Liver (tissue), 3 donors: ENCODE measurements around the gene IL10RB.
"Not testable (repeated sequence)": the region's sequence is repeated elsewhere in the genome, so short reads cannot be mapped to it uniquely, and the experiment has no call there.

Experiments
- EGR1 ChIP-seq, 2 donors: IDR thresholded peaks; 2 replicates each; pipeline ENCODE4 v1.6.1; 2016 to 2018; ENCODE audit warnings: antibody characterized with exemption in 2 of 2, low read depth in 2 of 2
- GABPA ChIP-seq, 2 donors: IDR thresholded peaks in 1 of 2; conservative IDR thresholded peaks in 1 of 2; 2 replicates each; pipeline ENCODE4 v1.6.1; 2016; ENCODE audit warnings: antibody characterized with exemption in 2 of 2, mild to moderate bottlenecking in 1 of 2, moderate library complexity in 1 of 2
- MAX ChIP-seq: IDR thresholded peaks from 2 replicates; pipeline ENCODE4 v1.6.1; 2016; ENCODE audit warnings: antibody characterized with exemption
- RAD21 ChIP-seq, 2 donors: IDR thresholded peaks; 2 replicates each; pipeline ENCODE4 v1.6.1; 2016; ENCODE audit warnings: antibody characterized with exemption in 2 of 2, mild to moderate bottlenecking in 2 of 2
- YY1 ChIP-seq: IDR thresholded peaks from 2 replicates; pipeline ENCODE4 v1.6.1; 2016; ENCODE audit warnings: antibody characterized with exemption, mild to moderate bottlenecking
- TF ChIP-seq, protein P1 (sequence below): fragments of 150-350 bp; IDR thresholded peaks from 2 replicates; pipeline ENCODE4 v1.5.1; 2017; ENCODE audit warnings: improper control_type of control experiment, low read depth, low read length; ENCODE audit not compliant: missing input control
- TF ChIP-seq, protein P2 (sequence below): IDR thresholded peaks from 2 replicates; pipeline ENCODE4 v1.6.1; 2016; ENCODE audit warnings: antibody characterized with exemption, mild to moderate bottlenecking
- donor health status: healthy.
- donor health status: healthy.

DNA sequence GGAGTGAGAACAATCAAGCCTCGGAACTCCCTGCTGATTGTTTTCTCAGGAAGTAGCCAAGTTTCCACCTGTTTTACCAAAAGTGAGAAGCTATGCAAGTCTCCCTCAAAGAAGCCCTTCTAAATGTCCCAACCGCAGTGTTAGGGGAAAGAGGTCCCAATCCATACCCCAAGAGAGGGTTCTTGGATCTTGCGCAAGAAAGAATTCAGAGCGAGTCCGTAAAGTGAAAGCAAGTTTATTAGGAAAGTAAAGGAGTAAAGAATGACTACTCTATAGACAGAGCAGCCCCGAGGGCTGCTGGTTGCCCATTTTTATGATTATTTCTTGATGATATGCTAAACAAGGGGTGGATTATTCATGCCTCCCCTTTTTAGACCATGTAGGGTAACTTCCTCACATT, 12.8 kb upstream of the IL10RB start:
- TF ChIP-seq, protein P1, sequence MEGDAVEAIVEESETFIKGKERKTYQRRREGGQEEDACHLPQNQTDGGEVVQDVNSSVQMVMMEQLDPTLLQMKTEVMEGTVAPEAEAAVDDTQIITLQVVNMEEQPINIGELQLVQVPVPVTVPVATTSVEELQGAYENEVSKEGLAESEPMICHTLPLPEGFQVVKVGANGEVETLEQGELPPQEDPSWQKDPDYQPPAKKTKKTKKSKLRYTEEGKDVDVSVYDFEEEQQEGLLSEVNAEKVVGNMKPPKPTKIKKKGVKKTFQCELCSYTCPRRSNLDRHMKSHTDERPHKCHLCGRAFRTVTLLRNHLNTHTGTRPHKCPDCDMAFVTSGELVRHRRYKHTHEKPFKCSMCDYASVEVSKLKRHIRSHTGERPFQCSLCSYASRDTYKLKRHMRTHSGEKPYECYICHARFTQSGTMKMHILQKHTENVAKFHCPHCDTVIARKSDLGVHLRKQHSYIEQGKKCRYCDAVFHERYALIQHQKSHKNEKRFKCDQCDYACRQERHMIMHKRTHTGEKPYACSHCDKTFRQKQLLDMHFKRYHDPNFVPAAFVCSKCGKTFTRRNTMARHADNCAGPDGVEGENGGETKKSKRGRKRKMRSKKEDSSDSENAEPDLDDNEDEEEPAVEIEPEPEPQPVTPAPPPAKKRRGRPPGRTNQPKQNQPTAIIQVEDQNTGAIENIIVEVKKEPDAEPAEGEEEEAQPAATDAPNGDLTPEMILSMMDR, result not testable (repeated sequence)
- TF ChIP-seq YY1; MAX; RAD21 (IDR thresholded peaks at IDR 0.05); GABPA (IDR thresholded peaks at IDR 0.05 in 1 of 2, conservative IDR thresholded peaks at IDR 0.05 in 1 of 2); EGR1 (IDR thresholded peaks at IDR 0.05; ENCODE audit: low read depth in 2 of 2): not testable (repeated sequence)
- TF ChIP-seq, protein P2, sequence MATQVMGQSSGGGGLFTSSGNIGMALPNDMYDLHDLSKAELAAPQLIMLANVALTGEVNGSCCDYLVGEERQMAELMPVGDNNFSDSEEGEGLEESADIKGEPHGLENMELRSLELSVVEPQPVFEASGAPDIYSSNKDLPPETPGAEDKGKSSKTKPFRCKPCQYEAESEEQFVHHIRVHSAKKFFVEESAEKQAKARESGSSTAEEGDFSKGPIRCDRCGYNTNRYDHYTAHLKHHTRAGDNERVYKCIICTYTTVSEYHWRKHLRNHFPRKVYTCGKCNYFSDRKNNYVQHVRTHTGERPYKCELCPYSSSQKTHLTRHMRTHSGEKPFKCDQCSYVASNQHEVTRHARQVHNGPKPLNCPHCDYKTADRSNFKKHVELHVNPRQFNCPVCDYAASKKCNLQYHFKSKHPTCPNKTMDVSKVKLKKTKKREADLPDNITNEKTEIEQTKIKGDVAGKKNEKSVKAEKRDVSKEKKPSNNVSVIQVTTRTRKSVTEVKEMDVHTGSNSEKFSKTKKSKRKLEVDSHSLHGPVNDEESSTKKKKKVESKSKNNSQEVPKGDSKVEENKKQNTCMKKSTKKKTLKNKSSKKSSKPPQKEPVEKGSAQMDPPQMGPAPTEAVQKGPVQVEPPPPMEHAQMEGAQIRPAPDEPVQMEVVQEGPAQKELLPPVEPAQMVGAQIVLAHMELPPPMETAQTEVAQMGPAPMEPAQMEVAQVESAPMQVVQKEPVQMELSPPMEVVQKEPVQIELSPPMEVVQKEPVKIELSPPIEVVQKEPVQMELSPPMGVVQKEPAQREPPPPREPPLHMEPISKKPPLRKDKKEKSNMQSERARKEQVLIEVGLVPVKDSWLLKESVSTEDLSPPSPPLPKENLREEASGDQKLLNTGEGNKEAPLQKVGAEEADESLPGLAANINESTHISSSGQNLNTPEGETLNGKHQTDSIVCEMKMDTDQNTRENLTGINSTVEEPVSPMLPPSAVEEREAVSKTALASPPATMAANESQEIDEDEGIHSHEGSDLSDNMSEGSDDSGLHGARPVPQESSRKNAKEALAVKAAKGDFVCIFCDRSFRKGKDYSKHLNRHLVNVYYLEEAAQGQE, result not testable (repeated sequence)
